Measurements from ENCODE around the gene BTBD7. TPM values are rescaled to one million over a fixed set of nuclear protein-coding genes. Genes with fewer than 3 reads are reported as not detected.

The BTBD7 gene
- total RNA-seq, 6 experiments from 2014 or later, result 8.1 to 14.3 (median 11.0) TPM

DNA sequence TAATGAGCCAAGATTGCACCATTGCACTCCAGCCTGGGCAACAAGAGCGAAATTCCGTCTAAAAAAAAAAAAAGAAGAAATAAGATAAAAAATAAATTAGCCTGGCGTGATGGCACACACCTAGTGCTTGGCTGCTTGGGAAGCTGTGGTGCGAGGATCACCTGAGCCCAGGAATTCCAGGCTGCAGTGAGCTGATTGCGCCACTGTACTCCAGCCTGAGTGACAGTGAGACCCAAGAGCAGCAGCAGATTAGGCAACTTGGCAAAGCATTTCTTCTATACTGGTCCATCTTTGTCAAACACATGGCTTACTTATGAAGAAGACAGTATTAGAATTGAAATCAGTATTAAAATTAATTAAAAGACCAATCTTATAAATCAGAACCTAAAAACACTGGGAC is 132.3 kb downstream of the BTBD7 start:
- H3K27ac ChIP-seq, result no peak overlapping the region
- no peaks in the 10 kb centered on the region for H3K36me3 ChIP-seq
- ATAC-seq (peak; percentile 59 to 86 (median 75)), DNase-seq (peak in 2 of 3 donors; percentile 42 to 74)
- H3K4me1 ChIP-seq, result no peaks in the 10 kb centered on the region
- 40% methylated on average over 5 of the region's 5 CpGs for WGBS (ENCODE audit: insufficient coverage, low coverage, low lambda C conversion rate, missing lambda C conversion rate)
- no peak overlapping the region for H3K4me3 ChIP-seq
- no peaks in the 10 kb centered on the region for H3K27me3 ChIP-seq
- no peaks in the 10 kb centered on the region for H3K9me3 ChIP-seq
- TF ChIP-seq, protein P1, sequence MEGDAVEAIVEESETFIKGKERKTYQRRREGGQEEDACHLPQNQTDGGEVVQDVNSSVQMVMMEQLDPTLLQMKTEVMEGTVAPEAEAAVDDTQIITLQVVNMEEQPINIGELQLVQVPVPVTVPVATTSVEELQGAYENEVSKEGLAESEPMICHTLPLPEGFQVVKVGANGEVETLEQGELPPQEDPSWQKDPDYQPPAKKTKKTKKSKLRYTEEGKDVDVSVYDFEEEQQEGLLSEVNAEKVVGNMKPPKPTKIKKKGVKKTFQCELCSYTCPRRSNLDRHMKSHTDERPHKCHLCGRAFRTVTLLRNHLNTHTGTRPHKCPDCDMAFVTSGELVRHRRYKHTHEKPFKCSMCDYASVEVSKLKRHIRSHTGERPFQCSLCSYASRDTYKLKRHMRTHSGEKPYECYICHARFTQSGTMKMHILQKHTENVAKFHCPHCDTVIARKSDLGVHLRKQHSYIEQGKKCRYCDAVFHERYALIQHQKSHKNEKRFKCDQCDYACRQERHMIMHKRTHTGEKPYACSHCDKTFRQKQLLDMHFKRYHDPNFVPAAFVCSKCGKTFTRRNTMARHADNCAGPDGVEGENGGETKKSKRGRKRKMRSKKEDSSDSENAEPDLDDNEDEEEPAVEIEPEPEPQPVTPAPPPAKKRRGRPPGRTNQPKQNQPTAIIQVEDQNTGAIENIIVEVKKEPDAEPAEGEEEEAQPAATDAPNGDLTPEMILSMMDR (IDR thresholded peaks at IDR 0.05), result no peak
- no peak for TF ChIP-seq POLR2A (IDR thresholded peaks at IDR 0.05)
- intact Hi-C loops (cut with DNase I), result no loop called here

DNA sequence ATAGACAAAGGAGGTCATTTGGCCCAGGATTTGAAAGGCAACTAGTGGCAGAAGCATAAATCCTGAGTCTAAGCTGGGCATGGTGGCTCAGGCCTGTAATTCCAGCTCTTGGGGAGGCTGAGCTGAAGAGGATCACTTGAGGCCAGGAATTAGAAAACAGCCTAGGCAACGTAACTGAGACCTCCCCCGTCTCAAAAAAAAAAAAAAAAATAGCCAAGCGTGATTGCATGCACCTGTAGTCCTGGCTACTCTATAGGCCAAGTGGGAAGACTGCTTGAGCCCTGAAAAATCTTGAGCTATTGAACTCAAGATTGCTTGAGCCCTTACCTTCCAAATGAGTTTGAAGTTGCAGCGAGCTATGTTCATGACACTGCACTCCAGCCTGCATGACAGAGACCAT is 133.8 kb downstream of the BTBD7 start:
- ATAC-seq, result no peak
- no peaks in the 10 kb centered on the region for H3K27me3 ChIP-seq
- TF ChIP-seq, protein P1 (IDR thresholded peaks at IDR 0.05), result no peak
- no peak overlapping the region for H3K27ac ChIP-seq
- DNase-seq, result no peak
- no peak overlapping the region for H3K4me3 ChIP-seq
- H3K4me1 ChIP-seq, result no peaks in the 10 kb centered on the region
- H3K9me3 ChIP-seq, result no peaks in the 10 kb centered on the region
- WGBS (ENCODE audit: insufficient coverage, low coverage, low lambda C conversion rate, missing lambda C conversion rate), result 70% methylated on average over 3 of the region's 4 CpGs
- H3K36me3 ChIP-seq, result no peaks in the 10 kb centered on the region
- intact Hi-C loops (cut with DNase I), result no loop called here

DNA sequence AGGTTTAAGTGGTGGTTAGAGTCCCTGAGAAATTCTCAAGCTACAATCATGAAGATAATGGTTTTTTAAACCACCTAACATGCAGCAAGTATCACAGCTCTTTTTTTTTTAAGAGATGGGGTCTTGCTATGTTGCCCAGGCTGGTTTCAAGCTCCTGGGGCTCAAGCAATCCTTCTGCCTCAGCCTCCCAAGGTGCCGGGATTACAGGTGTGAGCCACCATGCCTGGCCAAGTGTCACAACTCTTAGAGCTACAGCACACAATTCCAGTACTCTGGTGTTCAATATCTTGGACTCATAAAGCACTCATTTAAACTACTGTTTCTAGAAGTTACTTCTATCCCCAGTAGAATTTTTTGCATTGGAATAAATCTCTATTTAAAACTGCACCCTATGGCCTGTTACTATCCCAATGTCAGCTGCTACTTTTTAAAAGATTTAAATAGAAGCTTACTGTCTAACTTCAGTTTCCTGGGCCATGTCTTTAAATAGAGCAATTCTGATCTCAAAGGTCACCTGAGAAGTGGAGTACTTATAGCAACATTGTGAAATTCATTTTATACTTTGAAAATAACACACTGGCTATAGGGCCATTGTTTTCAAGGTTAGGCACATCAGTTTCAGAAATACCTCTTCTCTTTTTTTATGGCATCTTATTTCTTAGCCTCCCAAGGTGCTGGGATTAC is 137.4 kb downstream of the BTBD7 start:
- Histone ChIP-seq H3K4me1 (no peaks in the 10 kb centered on the region), H3K4me3 (no peak overlapping the region), H3K9me3 (no peaks in the 10 kb centered on the region), H3K27me3 (no peaks in the 10 kb centered on the region), H3K27ac (no peak overlapping the region), H3K36me3 (no peaks in the 10 kb centered on the region)
- intact Hi-C loops (cut with DNase I), result no loop called here
- no peak for ATAC-seq
- DNase-seq, result no peak
- WGBS (ENCODE audit: insufficient coverage, low coverage, low lambda C conversion rate, missing lambda C conversion rate), result 100% methylated on average over 1 of the region's 1 CpG
- TF ChIP-seq POLR2A (IDR thresholded peaks at IDR 0.05), result no peak
- TF ChIP-seq, protein P1 (IDR thresholded peaks at IDR 0.05), result no peak

Other genes with a start within 250 kb of the BTBD7 start
- gene ITPK1, start 217.1 kb downstream of the BTBD7 start, total RNA-seq, result 10 to 100 TPM; 28.4 to 61.0 (median 40.0) TPM
- gene MOAP1, start 148.1 kb downstream of the BTBD7 start, total RNA-seq, result 10 to 100 TPM in 4 of 6 experiments, 1 to 10 TPM in 2; 9.4 to 13.5 (median 11.3) TPM
- 10 to 100 TPM in 1 of 6 experiments, 1 to 10 TPM in 5; 4.0 to 11.0 (median 7.7) TPM for gene LYSET, start 147.7 kb downstream of the BTBD7 start, total RNA-seq
- 1 to 10 TPM; 4.1 to 9.0 (median 5.6) TPM for gene GON7, start 126.0 kb downstream of the BTBD7 start, total RNA-seq
- gene UBR7, start 125.8 kb downstream of the BTBD7 start, total RNA-seq, result 10 to 100 TPM in 2 of 6 experiments, 1 to 10 TPM in 4; 7.1 to 16.6 (median 8.4) TPM
- not detected for gene COX8C, start 14.1 kb upstream of the BTBD7 start, total RNA-seq
- gene UNC79, start 97.9 kb upstream of the BTBD7 start, total RNA-seq, result under 1 TPM in 4 of 6 experiments, not detected in 2; 0.04 to 0.10 (median 0.07) TPM